GM12878 (cell line): ENCODE results near the gene ANKRD33B. TPM values are rescaled to one million over a fixed set of nuclear protein-coding genes. Genes with fewer than 3 reads are reported as not detected.

Source experiments
- ATAC-seq: fragments of 200-7000 bp; cut with Tn5 transposase; 3 replicates; pipeline ENCODE4 v1.9.1; 2020; ENCODE audit warnings: mild to moderate bottlenecking, moderate library complexity
- BruUV-seq: library from RNA; stranded (reverse); fragments of 400-500 nt; replicated peaks from 2 replicates; lab custom pipeline; 2021; lab: Mats Ljungman, UMichigan
- CTCF ChIA-PET: fragments of 300-600 bp; sonication (Branson Sonifier 250); formaldehyde crosslinking; extraction: SDS; loops from one replicate; lab custom pipeline; 2021; ENCODE audit warnings: inconsistent platforms; lab: Yijun Ruan, JAX
- POLR2A ChIA-PET: fragments of 350-600 bp; formaldehyde crosslinking; extraction: SDS; loops from one replicate; lab custom pipeline; 2021; ENCODE audit warnings: inconsistent platforms; lab: Charles Lee
- RAD21 ChIA-PET: fragments of 300-600 bp; sonication (Branson Sonifier 250); formaldehyde crosslinking; loops from one replicate; lab custom pipeline; 2023; ENCODE audit warnings: antibody characterized with exemption; ENCODE audit not compliant: unreplicated experiment; lab: Charles Lee
- SMC1A ChIA-PET: fragments of 300-600 bp; sonication (Branson Sonifier 250); formaldehyde crosslinking; loops from one replicate; lab custom pipeline; 2023; ENCODE audit not compliant: unreplicated experiment, uncharacterized antibody; lab: Charles Lee
- DNase-seq: peaks from one replicate; pipeline ENCODE4 v3.0.0-alpha.2; 2011; ENCODE audit warnings: low read depth, low spot score
- FAIRE-seq: peaks from 3 replicates; lab custom pipeline; 2011; peaks lifted over from hg19 to GRCh38; lab: Jason Lieb, UNC
- H2AFZ ChIP-seq: 2 replicates; pipeline ENCODE4 v1.6.0; 2011; ENCODE audit warnings: low read depth, low read length, control low read depth; ENCODE audit not compliant: control insufficient read depth
- H3K27ac ChIP-seq: 2 replicates; pipeline ENCODE4 v1.5.1; 2011; ENCODE audit warnings: control low read depth; ENCODE audit not compliant: control insufficient read depth, insufficient read depth
- H3K27me3 ChIP-seq, 2 experiments: replicated peaks in 1 of 2; 2 replicates each; pipeline versions ENCODE4 v1.6.0 to v1.6.1; 2011; ENCODE audit warnings: low read length in 1 of 2; ENCODE audit not compliant: control insufficient read depth in 2 of 2, insufficient read depth in 2 of 2
- H3K36me3 ChIP-seq, 2 experiments: 2 replicates each; pipeline ENCODE4 v1.5.1; 2011; ENCODE audit warnings: low read length in 1 of 2; ENCODE audit not compliant: control insufficient read depth in 2 of 2, insufficient read depth in 2 of 2
- H3K4me1 ChIP-seq: 2 replicates; pipeline ENCODE4 v1.6.1; 2011; ENCODE audit warnings: mild to moderate bottlenecking, low read length, moderate library complexity, mixed read lengths; ENCODE audit not compliant: control insufficient read depth, insufficient read depth
- H3K4me2 ChIP-seq: 2 replicates; pipeline ENCODE4 v1.6.0; 2011; ENCODE audit warnings: control low read depth; ENCODE audit not compliant: control insufficient read depth, insufficient read depth
- H3K4me3 ChIP-seq: fragments of 200-600 bp; sonication (generic); 2 replicates; pipeline ENCODE4 v1.5.1; 2016
- H3K79me2 ChIP-seq: 2 replicates; pipeline ENCODE4 v1.6.0; 2011; ENCODE audit warnings: low read length; ENCODE audit not compliant: control insufficient read depth, insufficient read depth
- H3K9ac ChIP-seq: 2 replicates; pipeline ENCODE4 v1.8.0; 2011; ENCODE audit warnings: low read length, control low read depth, mixed read lengths; ENCODE audit not compliant: control insufficient read depth, insufficient read depth
- H3K9me3 ChIP-seq: replicated peaks from 3 replicates; pipeline ENCODE4 v1.5.1; 2011; ENCODE audit warnings: mild to moderate bottlenecking, low read length; ENCODE audit not compliant: control insufficient read depth, insufficient read depth
- H4K20me1 ChIP-seq: 2 replicates; pipeline ENCODE4 v1.6.0; 2011; ENCODE audit not compliant: control insufficient read depth, insufficient read depth
- CEBPB ChIP-seq, 2 experiments: fragments of 150-350 bp in 1 of 2; IDR thresholded peaks; 2 replicates each; pipeline ENCODE4 v1.6.1; 2012 to 2014; ENCODE audit warnings: low read depth in 2 of 2, low read length in 2 of 2, borderline replicate concordance in 1 of 2, inconsistent platforms in 1 of 2
- CHD4 ChIP-seq: fragments of 200-600 bp; sonication (generic); IDR thresholded peaks from 2 replicates; pipeline ENCODE4 v1.6.1; 2016; ENCODE audit warnings: mild to moderate bottlenecking
- E4F1 ChIP-seq: fragments of 450-650 bp; IDR thresholded peaks from 2 replicates; pipeline ENCODE4 v1.6.1; 2018; ENCODE audit warnings: borderline replicate concordance, mild to moderate bottlenecking; ENCODE audit not compliant: partially characterized antibody
- IKZF2 ChIP-seq, 2 experiments: fragments of 450-650 bp; IDR thresholded peaks; 2 replicates each; pipeline ENCODE4 v1.6.1; 2017; ENCODE audit warnings: mild to moderate bottlenecking in 2 of 2, moderate library complexity in 2 of 2
- PBX3 ChIP-seq: IDR thresholded peaks from 2 replicates; pipeline ENCODE4 v1.6.1; 2011; ENCODE audit warnings: mild to moderate bottlenecking, low read depth, low read length, moderate library complexity; ENCODE audit not compliant: insufficient replicate concordance
- PML ChIP-seq: IDR thresholded peaks from 2 replicates; pipeline ENCODE4 v1.6.1; 2012; ENCODE audit warnings: low read length, inconsistent platforms
- RAD21 ChIP-seq: IDR thresholded peaks from 2 replicates; pipeline ENCODE4 v1.6.1; 2011; ENCODE audit warnings: mild to moderate bottlenecking, low read depth, low read length, moderate library complexity; ENCODE audit not compliant: insufficient read depth
- SPI1 ChIP-seq: IDR thresholded peaks from 2 replicates; pipeline ENCODE4 v1.6.1; 2011; ENCODE audit warnings: low read depth, mild to moderate bottlenecking, low read length, moderate library complexity, borderline replicate concordance; ENCODE audit not compliant: insufficient read depth
- TCF3 ChIP-seq: IDR thresholded peaks from 2 replicates; pipeline ENCODE4 v1.6.1; 2012; ENCODE audit warnings: low read depth, mild to moderate bottlenecking, low read length, borderline replicate concordance; ENCODE audit not compliant: insufficient read depth
- USF1 ChIP-seq: IDR thresholded peaks from 2 replicates; pipeline ENCODE4 v1.6.1; 2011; ENCODE audit warnings: borderline replicate concordance, low read depth, mild to moderate bottlenecking, moderate library complexity, mixed read lengths, low read length; ENCODE audit not compliant: insufficient read depth; ENCODE audit errors: extremely low read length
- YY1 ChIP-seq: IDR thresholded peaks from 2 replicates; pipeline ENCODE4 v1.6.1; 2011; ENCODE audit warnings: low read depth, mild to moderate bottlenecking, low read length
- ZNF207 ChIP-seq: fragments of 450-650 bp; IDR thresholded peaks from 2 replicates; pipeline ENCODE4 v1.6.1; 2014; ENCODE audit warnings: antibody characterized with exemption, mild to moderate bottlenecking, borderline replicate concordance
- ZNF274 ChIP-seq: IDR thresholded peaks from one replicate; pipeline ENCODE4 v1.8.0; 2011; ENCODE audit not compliant: insufficient read length, insufficient read depth
- ZNF384 ChIP-seq: IDR thresholded peaks from 2 replicates; pipeline ENCODE4 v1.6.1; 2012; ENCODE audit warnings: low read depth, mild to moderate bottlenecking, low read length, improper control_type of control experiment, borderline replicate concordance
- WGBS: methylation state at CpG from one replicate; pipeline ENCODE4 v1.1.6; 2016; ENCODE audit warnings: low lambda C conversion rate; ENCODE audit not compliant: insufficient replicate concordance, insufficient coverage; ENCODE audit errors: missing lambda C conversion rate; 5-methylcytosine and 5-hydroxymethylcytosine counted together
- in situ Hi-C: fragments of 300-500 bp; cut with MboI; formaldehyde crosslinking; loops from 9 replicates; pipeline ENCODE4 v1.14.3; 2018; ENCODE audit warnings: mixed read lengths
- intact Hi-C: fragments of 100-400 bp; cut with micrococcal nuclease; formaldehyde crosslinking; loops from one replicate; pipeline ENCODE4 v1.14.2; 2022; ENCODE audit not compliant: unreplicated experiment
- polyA plus RNA-seq, 11 experiments: library from polyadenylated mRNA; depleted of rRNA in 4 of 11; unstranded in 6 of 11; stranded (reverse) in 5 of 11; fragments of >200 nt; fragmentation: Nextera tagmentation in 4 of 11; fragmentation: Illumina TruSeq in 1 of 11; extraction: Ambion mirVana in 4 of 11; extraction: Trizol in 1 of 11; gene quantifications; 1 replicate in 1 of 11; 2 replicates in 10 of 11; pipeline versions ENCODE4 v1.2.1 to v1.2.3, GENCODE V29; 2011 to 2016; ENCODE audit warnings: inconsistent platforms in 2 of 11, missing spikeins in 2 of 11, low read depth in 1 of 11
- total RNA-seq, 4 experiments: library from RNA; depleted of rRNA in 3 of 4; stranded (reverse); fragments of >200 nt in 3 of 4; fragmentation: Illumina TruSeq in 1 of 4; extraction: Trizol in 1 of 4; gene quantifications; 2 replicates each; pipeline versions ENCODE4 v1.2.1 to v1.2.3, GENCODE V29; 2013 to 2021

The ANKRD33B gene
- total and polyA plus RNA-seq, 10 of the 15 experiments (the other 5 are each of a cell fraction or from before 2014, with no cell fraction given), result 4.9 to 61.6 (median 15.6) TPM

GRCh38 chr5:10690460-10691440 is 126.9 kb downstream of the ANKRD33B start:
- Histone ChIP-seq H2AFZ (no peak overlapping the region), H3K36me3 (peaks cover 2 to 7% of the 10 kb centered on the region in 2 experiments; a peak in 3 of 4 replicates), H3K4me1 (peaks cover 8% of the 10 kb centered on the region), H3K4me2 (no peak overlapping the region), H4K20me1 (no peaks in the 10 kb centered on the region), H3K27ac (no peak overlapping the region), H3K79me2 (peaks cover 6% of the 10 kb centered on the region), H3K27me3 (no peaks in the 10 kb centered on the region), H3K9ac (no peak overlapping the region), H3K4me3 (no peak overlapping the region), H3K9me3 (peaks cover 16% of the 10 kb centered on the region)
- FAIRE-seq (peak; percentile 66), DNase-seq (no peak), ATAC-seq (no peak)
- ChIA-PET CTCF (interaction anchor here (0.7 to 7.0 kb wide), 22 partner anchors 8 to 407 kb away, joined by 3 to 111 read pairs (median 6); no protein-coding TSS in a partner anchor), POLR2A (no interaction called here), RAD21 (interaction anchor here (1.3 to 4.2 kb wide), 6 partner anchors 47 to 238 kb away, joined by 3 to 44 read pairs (median 10); no protein-coding TSS in a partner anchor), SMC1A (interaction anchor here (0.8 to 4.5 kb wide), 11 partner anchors 9 to 242 kb away, joined by 3 to 37 read pairs (median 5); no protein-coding TSS in a partner anchor)
- BruUV-seq, result TSS peak; percentile 28
- no peak for TF ChIP-seq SPI1
- no peak for TF ChIP-seq ZNF207
- no peak for TF ChIP-seq PML
- TF ChIP-seq ZNF274, result no peak
- no peak for TF ChIP-seq YY1
- TF ChIP-seq CHD4, result no peak
- no peak for TF ChIP-seq RAD21
- TF ChIP-seq PBX3, result no peak
- no peak for TF ChIP-seq IKZF2 (IDR thresholded peaks at IDR 0.05)
- no peak for TF ChIP-seq CEBPB (IDR thresholded peaks at IDR 0.05; ENCODE audit: borderline replicate concordance in 1 of 2, low read depth in 2 of 2, low read length in 2 of 2)
- no peak for TF ChIP-seq USF1
- no peak for TF ChIP-seq E4F1
- no peak for TF ChIP-seq ZNF384
- TF ChIP-seq TCF3, result no peak
- in situ Hi-C loops (loop anchor here (10.0 kb wide), 1 partner anchor 174 kb away; no protein-coding TSS in a partner anchor), intact Hi-C loops (loop anchor here (10.0 kb wide), 1 partner anchor 484 kb away; no protein-coding TSS in a partner anchor)
- WGBS, result 95% methylated on average over 14 of the region's 14 CpGs
